Body of pancreas (tissue), 4 donors: ENCODE data around the gene ACVRL1. TPM values are rescaled to one million over a fixed set of nuclear protein-coding genes. Genes with fewer than 3 reads are reported as not detected.

Experiments used
- ATAC-seq: fragments of 150-250 bp; one replicate; pipeline ENCODE4 v1.9.1; 2016
- DNase-seq, 4 donors: peaks; one replicate each; pipeline ENCODE4 v3.0.0-alpha.2; 2019
- H3K27ac ChIP-seq, 4 donors: fragments of 200-600 bp; sonication (generic); 1 replicate in 3 of 4; 2 replicates in 1 of 4; pipeline versions ENCODE4 v1.5.1 to v1.6.1; 2016 to 2019; ENCODE audit warnings: mild to moderate bottlenecking in 1 of 4, mixed read lengths in 1 of 4, moderate library complexity in 1 of 4
- H3K27me3 ChIP-seq, 2 donors: fragments of 200-600 bp; sonication (generic); one replicate each; pipeline ENCODE4 v1.6.0; 2016; ENCODE audit warnings: mild to moderate bottlenecking in 1 of 2
- H3K36me3 ChIP-seq, 2 donors: fragments of 200-600 bp; sonication (generic); replicated peaks in 1 of 2; 2 replicates each; pipeline ENCODE4 v1.5.1; 2016; ENCODE audit warnings: low read depth in 2 of 2; ENCODE audit not compliant: insufficient read depth in 1 of 2
- H3K4me1 ChIP-seq: fragments of 200-600 bp; sonication (generic); one replicate; pipeline ENCODE4 v1.6.0; 2016
- H3K4me3 ChIP-seq, 2 donors: fragments of 200-600 bp; sonication (generic); 1 replicate in 1 of 2; 2 replicates in 1 of 2; pipeline ENCODE4 v1.5.1; 2016 to 2019
- H3K9me3 ChIP-seq, 3 donors: fragments of 200-600 bp; sonication (generic); 1 replicate in 2 of 3; 2 replicates in 1 of 3; pipeline ENCODE4 v1.5.1; 2016
- POLR2A ChIP-seq, 3 donors: fragments of 450-650 bp; IDR thresholded peaks; one replicate each; pipeline ENCODE4 v1.6.1; 2016; ENCODE audit warnings: antibody characterized with exemption in 3 of 3, mild to moderate bottlenecking in 2 of 3
- WGBS, 2 donors: methylation state at CpG; one replicate each; pipeline ENCODE4 v1.1.5; 2017; 5-methylcytosine and 5-hydroxymethylcytosine counted together
- intact Hi-C: fragments of 100-400 bp; cut with DNase I; formaldehyde crosslinking; loops from one replicate; pipeline ENCODE4 v1.15.1; 2023
- total RNA-seq, 2 donors: library from RNA; depleted of rRNA; stranded (reverse); fragments of >200 nt; gene quantifications; one replicate each; pipeline ENCODE4 v1.1.0, GENCODE V29; 2016
- TF ChIP-seq, protein P1 (sequence below), 7 experiments: fragments of 450-650 bp in 4 of 7; fragments of 200-600 bp in 3 of 7; sonication (generic) in 3 of 7; IDR thresholded peaks; one replicate each; pipeline ENCODE4 v1.5.1; 2016 to 2019; ENCODE audit warnings: antibody characterized with exemption in 7 of 7

Gene ACVRL1
- total RNA-seq, 2 donors from 2014 or later, result 37.1 to 93.9 TPM

DNA sequence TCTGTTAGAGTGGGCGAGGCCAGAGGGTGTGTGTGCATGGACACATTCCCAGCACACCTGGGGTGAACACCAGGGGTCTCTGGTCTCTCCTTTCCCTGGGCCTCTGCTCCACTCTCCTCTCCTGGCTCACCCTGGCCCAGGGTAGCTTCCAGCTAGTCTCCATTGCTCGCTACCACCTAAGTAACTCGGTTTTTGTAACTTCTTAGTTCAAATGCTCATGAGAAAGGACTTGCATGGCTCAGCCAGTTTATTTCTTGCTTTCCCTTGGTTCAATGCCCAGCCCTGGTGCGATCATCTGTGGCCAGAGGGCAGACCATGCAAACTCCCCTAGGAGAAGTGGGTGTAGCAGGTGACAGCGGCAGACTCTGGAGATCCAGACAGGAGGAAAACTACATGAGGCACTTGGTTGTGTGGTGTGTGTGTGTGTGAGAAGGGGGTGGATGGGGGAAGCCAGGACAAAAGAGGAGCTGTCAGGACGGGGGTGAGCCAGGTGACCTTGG is 35.2 kb downstream of the ACVRL1 start:
- Histone ChIP-seq H3K36me3 (no peaks in the 10 kb centered on the region), H3K4me1 (peaks cover 11% of the 10 kb centered on the region), H3K9me3 (no peaks in the 10 kb centered on the region), H3K4me3 (no peak overlapping the region), H3K27ac (no peak overlapping the region), H3K27me3 (no peaks in the 10 kb centered on the region)
- no peak for TF ChIP-seq POLR2A (IDR thresholded peaks at IDR 0.05)
- TF ChIP-seq, protein P1, sequence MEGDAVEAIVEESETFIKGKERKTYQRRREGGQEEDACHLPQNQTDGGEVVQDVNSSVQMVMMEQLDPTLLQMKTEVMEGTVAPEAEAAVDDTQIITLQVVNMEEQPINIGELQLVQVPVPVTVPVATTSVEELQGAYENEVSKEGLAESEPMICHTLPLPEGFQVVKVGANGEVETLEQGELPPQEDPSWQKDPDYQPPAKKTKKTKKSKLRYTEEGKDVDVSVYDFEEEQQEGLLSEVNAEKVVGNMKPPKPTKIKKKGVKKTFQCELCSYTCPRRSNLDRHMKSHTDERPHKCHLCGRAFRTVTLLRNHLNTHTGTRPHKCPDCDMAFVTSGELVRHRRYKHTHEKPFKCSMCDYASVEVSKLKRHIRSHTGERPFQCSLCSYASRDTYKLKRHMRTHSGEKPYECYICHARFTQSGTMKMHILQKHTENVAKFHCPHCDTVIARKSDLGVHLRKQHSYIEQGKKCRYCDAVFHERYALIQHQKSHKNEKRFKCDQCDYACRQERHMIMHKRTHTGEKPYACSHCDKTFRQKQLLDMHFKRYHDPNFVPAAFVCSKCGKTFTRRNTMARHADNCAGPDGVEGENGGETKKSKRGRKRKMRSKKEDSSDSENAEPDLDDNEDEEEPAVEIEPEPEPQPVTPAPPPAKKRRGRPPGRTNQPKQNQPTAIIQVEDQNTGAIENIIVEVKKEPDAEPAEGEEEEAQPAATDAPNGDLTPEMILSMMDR (IDR thresholded peaks at IDR 0.05), result no peak
- DNase-seq (no peak), ATAC-seq (no peak)
- intact Hi-C loops, result no loop called here
- WGBS, 2 donors, result 89 to 90% methylated on average over 6 of the region's 6 CpGs

DNA sequence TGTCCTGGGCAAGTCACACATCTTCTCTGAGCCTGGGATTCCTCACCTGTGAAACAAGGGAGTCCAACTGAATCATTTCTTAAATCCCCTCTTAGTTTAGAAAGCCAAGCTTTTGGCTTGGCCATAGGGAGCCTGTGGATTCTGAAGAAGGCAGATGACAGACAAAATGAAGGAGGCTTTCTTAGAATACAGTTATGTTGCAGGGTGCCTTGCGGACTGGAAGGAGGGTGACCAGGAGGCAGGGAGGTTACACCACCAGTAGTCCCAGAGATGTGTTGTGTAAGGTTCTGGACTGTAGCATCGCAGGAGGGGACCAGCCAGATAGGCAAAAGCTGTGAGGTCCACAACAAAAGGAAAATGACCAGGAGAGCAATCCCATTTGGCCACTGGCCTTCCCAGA is 36.0 kb downstream of the ACVRL1 start:
- Histone ChIP-seq H3K27ac (no peak overlapping the region), H3K36me3 (no peaks in the 10 kb centered on the region), H3K27me3 (no peaks in the 10 kb centered on the region), H3K4me1 (peaks cover 11% of the 10 kb centered on the region), H3K4me3 (no peak overlapping the region), H3K9me3 (no peaks in the 10 kb centered on the region)
- 97% methylated on average over 2 of the region's 2 CpGs for WGBS, 2 donors
- intact Hi-C loops, result no loop called here
- TF ChIP-seq, protein P1 (IDR thresholded peaks at IDR 0.05), result no peak
- TF ChIP-seq POLR2A (IDR thresholded peaks at IDR 0.05), result no peak
- no peak for ATAC-seq
- DNase-seq, result no peak

DNA sequence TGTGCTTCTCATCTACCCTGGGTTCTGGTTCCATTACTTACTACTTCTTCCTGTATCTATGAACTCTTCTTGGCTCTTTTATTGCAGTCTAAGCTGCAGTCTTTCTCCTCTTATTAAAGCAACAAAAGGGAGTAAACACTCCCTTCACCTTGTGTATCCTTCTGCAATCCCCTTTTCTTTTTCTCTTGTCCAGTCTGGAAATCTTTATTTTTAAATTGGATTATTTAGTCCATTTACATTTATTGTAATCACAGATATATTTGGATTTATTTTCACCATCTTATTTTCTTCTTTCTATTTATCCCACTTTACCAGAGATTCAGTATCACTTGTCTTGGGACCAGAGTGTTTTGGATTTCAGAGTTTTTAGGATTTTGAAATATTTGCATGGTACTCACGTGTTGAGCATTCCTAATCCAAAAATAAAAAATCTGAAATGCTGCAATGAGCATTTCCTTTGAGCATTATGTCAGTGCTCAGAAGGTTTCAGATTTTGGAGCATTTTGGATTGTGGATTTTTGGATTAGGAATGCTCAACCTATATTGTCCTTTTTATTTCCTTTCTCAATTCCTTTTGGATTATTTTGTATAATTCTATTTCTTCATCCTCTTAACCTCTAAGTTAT is 37.4 kb downstream of the ACVRL1 start:
- Histone ChIP-seq H3K4me3 (no peak overlapping the region), H3K27me3 (no peaks in the 10 kb centered on the region), H3K4me1 (peaks cover 11% of the 10 kb centered on the region), H3K27ac (no peak overlapping the region), H3K9me3 (no peaks in the 10 kb centered on the region), H3K36me3 (no peaks in the 10 kb centered on the region)
- WGBS, 2 donors, result 95 to 100% methylated on average over 1 of the region's 1 CpG
- intact Hi-C loops, result no loop called here
- ATAC-seq, result no peak
- no peak for DNase-seq
- TF ChIP-seq, protein P1 (IDR thresholded peaks at IDR 0.05), result no peak
- TF ChIP-seq POLR2A (IDR thresholded peaks at IDR 0.05), result no peak

DNA sequence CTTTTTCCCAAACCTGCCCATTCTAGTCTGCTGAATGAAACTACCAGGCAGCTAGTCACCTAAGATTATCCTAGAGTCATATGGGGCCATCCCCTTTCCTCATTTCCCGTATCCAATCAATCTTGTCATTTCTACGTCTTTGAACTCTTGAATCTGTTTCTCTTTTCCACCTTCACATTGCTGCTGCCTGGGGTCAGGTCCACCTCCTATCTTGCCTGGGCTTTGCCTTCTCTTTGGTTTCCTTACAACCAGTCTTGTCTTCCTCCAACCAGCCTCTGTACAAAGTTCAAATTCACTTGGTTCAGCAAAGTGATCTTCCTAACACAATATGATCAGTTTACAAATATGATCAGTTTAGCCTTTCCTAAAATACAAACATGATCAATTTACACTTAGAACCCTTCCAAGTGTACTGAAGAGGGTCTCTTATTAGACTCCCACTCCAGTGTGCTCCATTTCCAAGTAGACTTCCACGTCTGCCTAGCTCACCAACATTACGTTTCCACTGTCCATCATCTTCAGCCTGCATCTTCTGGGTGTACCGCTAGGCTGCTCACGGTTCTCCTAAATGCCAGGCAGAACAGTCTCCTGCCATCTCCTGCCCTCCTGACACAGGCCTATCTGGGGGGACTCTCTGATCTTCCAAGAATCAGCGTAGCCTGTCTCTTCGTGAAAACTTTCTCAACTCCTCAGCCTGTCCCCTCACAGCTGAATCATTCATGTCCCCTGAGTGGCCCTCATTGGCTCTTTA is 40.1 kb downstream of the ACVRL1 start:
- no peak overlapping the region for H3K27ac ChIP-seq
- peaks cover 3% of the 10 kb centered on the region for H3K4me1 ChIP-seq
- no peak for ATAC-seq
- no peak for DNase-seq
- no peaks in the 10 kb centered on the region for H3K9me3 ChIP-seq
- WGBS, 2 donors, result 92 to 94% methylated on average over 8 of the region's 8 CpGs
- no peak overlapping the region for H3K4me3 ChIP-seq
- no peaks in the 10 kb centered on the region for H3K27me3 ChIP-seq
- intact Hi-C loops, result no loop called here
- no peak for TF ChIP-seq POLR2A (IDR thresholded peaks at IDR 0.05)
- TF ChIP-seq, protein P1 (IDR thresholded peaks at IDR 0.05), result no peak
- no peaks in the 10 kb centered on the region for H3K36me3 ChIP-seq
